ENCODE results near the gene OTULIN. TPM values are rescaled to one million over a fixed set of nuclear protein-coding genes. Genes with fewer than 3 reads are reported as not detected.

Gene OTULIN
- total and polyA plus RNA-seq, 2 of the 8 experiments (the other 6 are each of a cell fraction or from before 2014, with no cell fraction given), result 5.2 to 34.8 TPM

GRCh38 chr5:14748180-14748900 is 83.8 kb downstream of the OTULIN start:
- ChIA-PET POLR2A (ENCODE audit: partially characterized antibody) (interaction anchor here (1.3 kb wide), 1 partner anchor 17 kb away, joined by 4 read pairs; no protein-coding TSS in a partner anchor), CTCF (ENCODE audit: partially characterized antibody) (interaction anchor here (1.1 kb wide), 1 partner anchor 11 kb away, joined by 5 read pairs; no protein-coding TSS in a partner anchor)
- H3K4ac ChIP-seq (replicated peaks; ENCODE audit: insufficient read length, low read depth, low read length), result no peak overlapping the region
- no peak overlapping the region for H3K18ac ChIP-seq (ENCODE audit: extremely low read depth, low read length)
- H2AFZ ChIP-seq (ENCODE audit: low read length), result no peak overlapping the region
- no peak overlapping the region for H3K56ac ChIP-seq (replicated peaks; ENCODE audit: insufficient read length, low read depth, low read length)
- DNase-seq (ENCODE audit: low read depth in 1 of 2, low spot score in 2 of 2), result no peak
- no peak overlapping the region for H3K4me3 ChIP-seq (ENCODE audit: extremely low read depth in 1 of 4, insufficient read depth in 2 of 4, low read depth in 3 of 4, low read length in 4 of 4)
- H4K20me1 ChIP-seq (replicated peaks in 1 of 2; ENCODE audit: control insufficient read depth in 1 of 2, insufficient read depth in 2 of 2, low read length in 2 of 2), result no peaks in the 10 kb centered on the region
- no peak overlapping the region for H3K4me2 ChIP-seq (ENCODE audit: insufficient read depth in 1 of 2, low read depth in 2 of 2, low read length in 2 of 2)
- no peak overlapping the region for H4K8ac ChIP-seq (ENCODE audit: extremely low read depth, insufficient read depth, low read length)
- no peak overlapping the region for H2BK20ac ChIP-seq (ENCODE audit: low read length)
- H4K91ac ChIP-seq (replicated peaks; ENCODE audit: insufficient read length, low read length), result no peak overlapping the region
- no peak overlapping the region for H2BK15ac ChIP-seq (ENCODE audit: low read length)
- WGBS, 2 experiments (ENCODE audit: extremely low coverage in 1 of 2, insufficient coverage in 1 of 2, insufficient read length in 1 of 2, insufficient replicate concordance in 2 of 2, low coverage in 1 of 2, low lambda C conversion rate in 2 of 2, missing lambda C conversion rate in 1 of 2), result 94% methylated on average over 12 of the region's 12 CpGs; no CpG with 5 or more reads in 1 of the 2 experiments
- H3K79me2 ChIP-seq (ENCODE audit: control insufficient read depth in 1 of 2, insufficient read depth in 2 of 2, low read length in 2 of 2), result no peaks in the 10 kb centered on the region
- no peak for FAIRE-seq
- no peaks in the 10 kb centered on the region for H3K9me3 ChIP-seq (ENCODE audit: insufficient read depth in 2 of 2, low read depth in 1 of 2, low read length in 1 of 2)
- no peaks in the 10 kb centered on the region; a peak in 1 of 7 replicates for H3K27me3 ChIP-seq (replicated peaks in 1 of 4; ENCODE audit: control insufficient read depth in 3 of 4, extremely low read depth in 1 of 4, insufficient read depth in 3 of 4, low read length in 3 of 4)
- H3K23ac ChIP-seq (ENCODE audit: insufficient read length), result no peak overlapping the region
- no peak overlapping the region for H3K27ac ChIP-seq (ENCODE audit: low read depth, low read length)
- no peak overlapping the region for H2AK5ac ChIP-seq (ENCODE audit: low read depth, low read length)
- H3K9ac ChIP-seq (replicated peaks in 1 of 4; ENCODE audit: extremely low read depth in 1 of 4, low read depth in 3 of 4, low read length in 3 of 4), result no peak overlapping the region
- no peaks in the 10 kb centered on the region for H3K79me1 ChIP-seq (ENCODE audit: low read depth, low read length)
- no peaks in the 10 kb centered on the region for H3K36me3 ChIP-seq (ENCODE audit: control insufficient read depth in 2 of 4, insufficient read depth in 4 of 4, low read length in 3 of 4)
- TF ChIP-seq CEBPB (IDR thresholded peaks at IDR 0.05; ENCODE audit: low read depth, low read length), result no peak
- TF ChIP-seq ASH2L (IDR thresholded peaks at IDR 0.05; ENCODE audit: low read length), result no peak
- no peak for TF ChIP-seq CHD2 (IDR thresholded peaks at IDR 0.05; ENCODE audit: low read length)
- no peak for TF ChIP-seq RFX5 (IDR thresholded peaks at IDR 0.05; ENCODE audit: borderline replicate concordance, low read depth, low read length)
- no peak for TF ChIP-seq SP2 (IDR thresholded peaks at IDR 0.05; ENCODE audit: low read length)
- no peak for TF ChIP-seq E2F6 (IDR thresholded peaks at IDR 0.05)
- no peak for TF ChIP-seq JUN (IDR thresholded peaks at IDR 0.05; ENCODE audit: low read depth, low read length)
- TF ChIP-seq KDM4A (IDR thresholded peaks at IDR 0.05; ENCODE audit: low read depth, low read length, severe bottlenecking), result no peak
- no peak for TF ChIP-seq MAFK (IDR thresholded peaks at IDR 0.05; ENCODE audit: low read depth, low read length)
- no peak for TF ChIP-seq RAD21 (IDR thresholded peaks at IDR 0.05 in 1 of 2, conservative IDR thresholded peaks at IDR 0.05 in 1 of 2; ENCODE audit: low read depth in 2 of 2, low read length in 2 of 2)
- TF ChIP-seq SP4 (IDR thresholded peaks at IDR 0.05; ENCODE audit: low read length), result no peak
- no peak for TF ChIP-seq BRCA1 (IDR thresholded peaks at IDR 0.05; ENCODE audit: low read depth, low read length)
- no peak for TF ChIP-seq SIX5 (IDR thresholded peaks at IDR 0.05; ENCODE audit: low read depth, low read length)
- H2BK12ac ChIP-seq (ENCODE audit: low read depth, low read length), result no peak overlapping the region
- H4K5ac ChIP-seq (ENCODE audit: insufficient read length, low read depth, low read length), result no peak overlapping the region
- no peak overlapping the region for H2BK5ac ChIP-seq (ENCODE audit: low read depth, low read length)
- no peak overlapping the region for H2BK120ac ChIP-seq (replicated peaks; ENCODE audit: low read depth, low read length)
- H3K14ac ChIP-seq (ENCODE audit: insufficient read length), result no peak overlapping the region
- H3K23me2 ChIP-seq (ENCODE audit: low read depth, low read length), result no peaks in the 10 kb centered on the region
- no peaks in the 10 kb centered on the region; a peak in 2 of 7 replicates for H3K4me1 ChIP-seq (replicated peaks in 1 of 4; ENCODE audit: control insufficient read depth in 3 of 4, insufficient read depth in 4 of 4, low read length in 3 of 4)
